HCT116 (cell line): ENCODE data around the gene CELF2.

Experiments
- CTCF ChIP-seq, 3 experiments: fragments of 200-600 bp in 1 of 3; sonication (generic) in 1 of 3; IDR thresholded peaks in 2 of 3; conservative IDR thresholded peaks in 1 of 3; 2 replicates each; pipeline ENCODE4 v1.5.1; 2012 to 2017; ENCODE audit warnings: low read depth in 2 of 3, low read length in 2 of 3, antibody characterized with exemption in 1 of 3, borderline replicate concordance in 1 of 3, control low read depth in 1 of 3, mild to moderate bottlenecking in 1 of 3, mixed read lengths in 1 of 3, mixed run types in 1 of 3, moderate library complexity in 1 of 3; ENCODE audit not compliant: insufficient read depth in 1 of 3
- ELF1 ChIP-seq: IDR thresholded peaks from 2 replicates; pipeline ENCODE4 v1.6.1; 2012; ENCODE audit warnings: low read depth, borderline replicate concordance
- EZH2 ChIP-seq: fragments of 200-600 bp; sonication (generic); IDR thresholded peaks from 2 replicates; pipeline ENCODE4 v1.6.1; 2017; ENCODE audit warnings: antibody characterized with exemption, mixed run types
- EZH2phosphoT487 ChIP-seq: fragments of 200-600 bp; IDR thresholded peaks from 2 replicates; pipeline ENCODE4 v1.6.1; 2018; ENCODE audit warnings: antibody characterized with exemption, borderline replicate concordance
- POLR2AphosphoS5 ChIP-seq: IDR thresholded peaks from 2 replicates; pipeline ENCODE4 v1.6.1; 2011; ENCODE audit warnings: mild to moderate bottlenecking, low read depth, low read length, moderate library complexity

- TF ChIP-seq EZH2, result no peak
- TF ChIP-seq ELF1, result no peak
- no peak for TF ChIP-seq CTCF (IDR thresholded peaks at IDR 0.05 in 2 of 3, conservative IDR thresholded peaks at IDR 0.05 in 1 of 3; ENCODE audit: borderline replicate concordance in 1 of 3, insufficient read depth in 1 of 3, low read depth in 2 of 3, low read length in 2 of 3)
- TF ChIP-seq POLR2AphosphoS5, result no peak
- TF ChIP-seq EZH2phosphoT487, result no peak
These were observed 27.8 kb downstream of the CELF2 start for GRCh38 chr10:11045487-11045886.
